ENCODE data around the gene ZNF254.
"Not testable (repeated sequence)": the region's sequence is repeated elsewhere in the genome, so short reads cannot be mapped to it uniquely, and the experiment has no call there.

The ZNF254 gene

DNA sequence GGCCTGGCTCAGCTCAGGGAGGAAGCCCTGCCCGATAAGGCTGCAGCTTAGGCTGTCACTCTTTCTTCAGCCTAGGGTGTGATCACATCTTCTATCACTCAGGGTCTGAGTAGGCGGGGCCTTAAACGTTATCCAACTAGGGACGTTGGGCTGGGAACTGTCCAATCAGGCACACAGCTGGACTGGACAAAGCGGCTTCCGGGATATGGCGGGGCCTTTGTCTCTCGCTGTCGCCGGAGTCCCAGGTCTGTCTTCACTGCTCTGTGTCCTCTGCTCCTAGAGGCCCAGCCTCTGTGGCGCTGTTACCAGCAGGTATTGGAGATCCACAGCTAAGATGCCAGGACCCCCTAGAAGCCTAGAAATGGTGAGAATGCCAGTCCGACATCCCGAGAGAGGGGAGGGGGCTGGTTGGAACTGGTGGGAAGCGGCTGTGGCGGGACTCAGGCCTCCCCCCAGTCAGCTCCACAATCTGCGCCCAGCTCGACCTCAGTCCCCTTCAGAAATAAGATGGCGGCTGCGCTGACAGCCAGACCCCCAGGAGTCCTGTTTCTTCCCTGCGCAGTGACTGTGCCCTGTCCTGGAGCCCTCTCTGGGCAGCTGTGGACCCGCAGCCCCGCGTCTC is at the start of gene ZNF254:
Gene ZNF254 (plus strand): TSS at position 214 of the 622 bp plus-strand sequence. CDS start 121 bp downstream, at position 335.
- DNase-seq, result peak; percentile 77

DNA sequence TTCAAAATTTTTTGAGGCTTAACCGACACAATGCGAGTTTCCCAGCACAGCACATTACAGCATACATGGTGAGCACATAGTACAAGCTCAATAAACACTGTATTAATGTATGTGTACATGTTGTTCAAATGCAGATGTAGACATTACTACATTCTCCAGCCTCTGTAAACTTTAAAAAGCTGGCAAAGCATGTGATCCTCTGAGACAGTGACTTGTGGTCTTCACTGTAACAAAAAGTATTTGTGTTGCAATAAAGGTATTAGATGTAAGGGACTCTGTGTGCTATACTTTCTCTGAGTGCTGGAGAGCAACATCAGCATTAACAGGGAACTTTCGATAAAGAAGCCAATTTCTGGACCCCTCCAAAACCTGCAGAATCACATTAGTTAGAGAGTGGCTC is 46.4 kb upstream of the ZNF254 start:
- DNase-seq, result no peak

DNA sequence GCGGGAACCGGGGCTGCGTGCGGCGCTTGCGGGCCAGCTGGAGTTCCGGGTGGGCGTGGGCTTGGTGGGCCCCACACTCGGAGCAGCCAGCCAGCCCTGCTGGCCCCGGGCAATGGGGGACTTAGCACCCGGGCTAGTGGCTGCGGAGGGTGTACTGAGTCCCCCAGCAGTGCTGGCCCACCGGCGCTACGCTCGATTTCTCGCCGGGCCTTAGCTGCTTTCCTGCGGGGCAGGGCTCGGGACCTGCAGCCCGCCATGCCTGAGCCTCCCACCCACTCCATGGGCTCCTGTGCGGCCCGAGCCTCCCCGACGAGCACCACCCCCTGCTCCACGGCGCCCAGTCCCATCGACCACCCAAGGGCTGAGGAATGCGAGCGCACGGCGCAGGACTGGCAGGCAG is 45.7 kb upstream of the ZNF254 start:
- DNase-seq, result not testable (repeated sequence)

DNA sequence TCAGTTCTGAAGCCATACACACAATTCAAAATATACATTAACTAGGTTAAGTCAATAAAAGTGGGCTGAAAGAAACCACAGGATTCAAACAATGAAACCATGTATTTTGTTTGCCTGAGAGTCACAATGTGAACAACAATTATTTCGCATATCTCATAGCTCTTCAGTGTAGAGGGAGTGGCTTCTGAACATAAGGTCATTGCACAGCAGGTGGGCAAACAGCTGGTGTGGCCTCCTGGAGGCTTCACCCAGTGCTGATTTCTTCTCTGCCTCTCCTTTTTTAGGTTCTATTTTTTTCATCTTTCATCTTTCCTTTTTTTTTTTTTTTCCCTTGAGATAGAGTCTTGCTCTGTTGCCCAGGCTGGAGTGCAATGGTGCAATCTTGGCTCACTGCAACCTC is 40.4 kb upstream of the ZNF254 start:
- DNase-seq, result no peak

DNA sequence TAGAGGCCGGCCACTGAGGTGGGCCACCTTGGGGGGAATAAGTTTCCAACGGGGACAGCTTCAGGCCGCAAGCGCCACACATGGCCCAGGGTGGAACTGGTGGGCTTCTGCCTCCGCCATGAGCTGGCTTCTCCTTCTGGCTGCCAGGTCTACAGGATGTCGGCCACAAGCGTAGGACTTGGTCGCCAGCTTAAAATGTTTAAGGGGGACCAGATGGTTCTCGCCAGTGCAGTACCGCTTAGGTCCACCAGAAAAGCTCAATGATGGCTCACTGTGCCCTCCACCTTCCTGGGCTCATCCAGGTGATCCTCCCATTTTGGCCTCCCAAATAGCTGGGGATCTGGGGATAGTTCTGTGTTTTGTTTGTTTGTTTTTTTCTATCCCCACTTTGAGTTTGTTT is 38.7 kb upstream of the ZNF254 start:
- DNase-seq, result no peak

DNA sequence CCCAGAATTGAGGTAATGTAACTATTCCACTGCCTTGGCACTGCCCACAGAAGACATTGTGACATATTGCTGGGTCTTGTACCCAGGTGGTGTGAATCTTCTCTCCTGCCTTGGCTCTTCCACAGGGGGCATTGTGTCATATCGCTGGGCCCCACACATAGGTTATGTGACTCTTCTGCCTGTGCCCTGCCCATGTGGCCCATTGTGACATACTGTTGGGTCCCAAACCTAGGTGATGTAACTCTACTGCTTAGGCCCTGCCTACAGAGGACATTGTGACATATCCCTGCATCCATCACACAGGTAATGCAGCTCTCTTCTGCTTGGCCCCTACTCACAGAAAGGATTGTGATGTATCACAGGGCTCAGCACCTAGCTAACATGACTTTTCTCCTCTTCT is 37.5 kb upstream of the ZNF254 start:
- no peak for DNase-seq

DNA sequence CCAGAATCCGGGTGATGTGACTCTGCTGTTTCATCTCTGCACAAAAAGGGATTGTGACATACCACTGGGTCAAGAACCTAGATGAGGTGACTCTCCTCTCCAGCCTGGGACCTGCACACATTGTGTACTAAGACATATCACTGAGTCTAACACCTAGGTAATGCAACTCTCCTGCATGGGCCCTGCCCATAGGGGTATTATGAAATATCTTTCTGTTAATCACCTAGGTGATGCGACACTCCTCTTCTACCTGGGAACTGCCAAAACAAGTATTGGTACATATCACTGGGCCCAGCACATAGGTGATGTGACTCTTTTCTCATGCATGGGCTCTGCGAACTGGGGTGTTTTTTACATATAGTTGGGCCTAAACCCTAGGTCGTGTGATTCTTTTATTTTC is 35.5 kb upstream of the ZNF254 start:
- DNase-seq, result no peak

DNA sequence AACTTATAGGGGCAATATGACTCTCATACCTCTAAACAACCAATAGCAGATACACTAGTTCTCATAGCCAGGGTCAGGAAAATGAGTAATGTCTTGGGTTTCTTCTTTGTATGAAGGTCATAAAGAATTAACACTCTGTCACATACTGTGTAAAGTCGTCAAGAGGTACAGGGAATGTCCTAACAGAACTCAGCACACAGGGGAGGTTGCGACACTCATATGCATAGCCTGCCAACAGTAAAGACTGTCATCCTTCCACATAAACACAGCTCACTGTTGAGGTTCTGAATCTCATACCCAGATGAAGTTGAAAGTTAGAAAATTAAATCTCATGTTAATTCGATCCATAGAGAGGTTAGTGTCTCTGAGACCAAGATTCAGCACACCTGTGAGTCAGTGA is 34.2 kb upstream of the ZNF254 start:
- no peak for DNase-seq

DNA sequence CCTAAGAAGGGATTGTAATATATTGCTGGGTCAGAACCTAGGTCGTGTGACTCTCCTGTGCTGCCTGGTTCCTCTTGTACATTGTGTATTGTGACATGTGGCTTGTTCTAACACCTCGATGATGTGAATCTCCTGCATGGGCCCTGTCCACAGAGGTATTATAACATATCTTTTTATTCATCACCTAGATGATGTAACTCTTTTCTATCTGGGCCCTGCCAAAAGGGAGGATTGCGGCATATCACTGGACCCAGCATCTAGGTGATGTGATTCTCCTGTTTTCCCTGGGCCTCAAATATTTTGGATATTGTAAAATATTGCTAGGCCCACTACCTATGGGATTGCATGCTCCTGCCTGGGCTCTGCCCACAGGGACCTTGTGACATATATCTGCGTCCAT is 33.4 kb upstream of the ZNF254 start:
- DNase-seq, result no peak

DNA sequence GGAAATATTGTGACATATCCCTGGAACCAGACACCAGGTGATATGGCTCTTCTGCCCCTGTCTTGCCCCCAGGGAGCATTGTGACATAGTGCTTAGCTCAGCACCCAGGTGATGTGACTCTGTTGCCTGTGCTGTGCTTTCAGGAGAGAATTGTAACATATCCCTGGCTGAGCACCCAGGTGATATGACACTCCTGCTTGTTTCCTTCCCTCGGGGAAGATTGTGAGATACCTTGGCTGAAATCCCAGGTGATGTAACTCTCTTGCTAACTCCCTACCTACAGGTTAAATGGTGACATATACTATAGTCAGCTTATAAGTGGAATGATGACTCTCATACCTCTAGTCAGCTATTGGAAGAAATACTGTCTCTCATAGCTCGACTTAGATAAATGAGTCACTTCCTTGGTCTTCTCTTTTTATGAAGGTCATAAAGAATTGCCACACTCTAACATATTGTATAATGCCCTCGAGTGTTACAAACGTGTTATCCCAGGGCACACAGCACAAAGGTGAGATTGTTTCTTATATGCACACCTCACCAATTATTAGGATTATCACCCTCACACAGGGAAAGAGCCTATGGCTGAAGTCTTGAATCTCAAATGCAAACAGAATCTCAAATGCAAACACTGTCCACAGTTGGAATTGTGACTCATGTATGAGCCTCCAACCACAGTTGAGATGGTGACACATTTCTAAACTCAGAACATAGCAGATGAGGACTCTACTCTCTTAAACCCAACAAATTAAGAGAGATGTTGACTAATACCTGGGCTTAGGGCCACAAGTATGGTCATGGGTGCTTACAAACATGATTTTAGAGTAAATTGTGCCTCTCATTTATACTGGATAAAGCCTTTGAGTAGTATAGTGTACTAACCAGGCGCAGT is 32.7 kb upstream of the ZNF254 start:
- DNase-seq, result no peak

DNA sequence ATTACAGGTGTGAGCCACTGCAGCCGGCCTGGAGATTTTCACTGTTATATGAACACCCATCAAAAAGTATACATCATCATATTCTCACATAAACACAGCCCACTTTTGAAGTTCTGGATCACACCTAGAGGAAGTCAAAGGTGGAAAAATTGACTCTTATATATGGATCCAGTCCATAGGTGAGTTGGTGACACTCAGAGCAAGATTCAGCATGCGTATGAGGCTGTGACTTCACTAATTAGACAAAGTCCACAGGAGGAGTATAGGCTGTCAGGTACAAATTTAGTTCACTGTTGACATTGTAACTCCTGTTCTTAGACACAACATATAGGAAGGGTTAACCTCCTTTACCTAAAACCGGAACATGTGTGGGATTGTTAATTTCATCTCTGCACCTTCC is 31.4 kb upstream of the ZNF254 start:
- no peak for DNase-seq

DNA sequence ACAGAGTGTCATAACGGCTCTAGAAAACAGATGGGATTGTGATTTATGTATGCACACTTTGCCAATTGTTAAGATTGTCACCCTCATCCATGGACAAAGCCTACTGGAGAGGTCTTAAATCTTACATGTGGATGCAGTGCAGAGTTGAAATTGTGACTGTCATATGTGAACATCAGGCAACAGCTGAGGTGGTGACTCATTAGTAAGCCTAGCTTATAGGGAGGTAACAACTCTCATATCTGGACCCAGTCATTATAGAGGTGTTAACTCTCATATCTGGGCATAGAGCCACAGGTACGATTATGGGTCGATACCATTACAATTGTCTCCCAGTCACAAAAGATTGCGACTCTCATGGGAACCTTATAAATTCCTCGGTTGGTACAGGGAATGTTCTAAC is 29.8 kb upstream of the ZNF254 start:
- no peak for DNase-seq

DNA sequence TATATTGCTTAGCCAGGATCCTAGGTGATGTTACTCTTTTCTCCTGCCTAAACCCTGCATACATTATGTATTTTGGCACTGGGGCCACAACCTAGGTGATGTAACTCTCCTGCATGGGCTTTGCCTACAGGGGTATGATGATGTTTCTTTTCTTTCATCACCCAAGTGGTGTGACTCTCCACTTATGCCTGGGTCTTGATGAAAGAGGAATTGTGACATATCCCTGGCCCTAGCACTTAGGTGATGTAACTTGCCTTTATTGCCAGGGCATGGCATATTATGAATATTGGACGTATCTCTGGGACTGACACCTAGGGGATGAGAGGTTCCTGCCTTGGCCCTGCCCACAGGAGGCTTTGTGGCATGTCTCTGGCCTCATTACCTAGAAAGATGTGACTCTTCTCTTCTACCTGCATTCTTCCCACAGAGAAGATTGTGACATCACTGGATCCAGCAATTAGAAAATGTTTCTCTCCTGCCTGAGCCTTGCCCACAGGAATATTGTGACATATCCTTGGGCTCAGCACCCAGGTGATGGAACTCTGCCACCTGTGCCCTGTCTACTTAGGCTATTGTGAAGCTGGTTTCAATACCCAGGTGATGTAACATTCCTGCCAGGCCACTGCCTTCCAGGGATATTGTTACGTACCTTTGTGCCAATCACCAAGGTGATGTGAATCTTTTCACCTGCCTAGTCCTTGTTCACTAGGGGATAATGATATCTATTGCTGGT is 27.3 kb upstream of the ZNF254 start:
- DNase-seq, result no peak

DNA sequence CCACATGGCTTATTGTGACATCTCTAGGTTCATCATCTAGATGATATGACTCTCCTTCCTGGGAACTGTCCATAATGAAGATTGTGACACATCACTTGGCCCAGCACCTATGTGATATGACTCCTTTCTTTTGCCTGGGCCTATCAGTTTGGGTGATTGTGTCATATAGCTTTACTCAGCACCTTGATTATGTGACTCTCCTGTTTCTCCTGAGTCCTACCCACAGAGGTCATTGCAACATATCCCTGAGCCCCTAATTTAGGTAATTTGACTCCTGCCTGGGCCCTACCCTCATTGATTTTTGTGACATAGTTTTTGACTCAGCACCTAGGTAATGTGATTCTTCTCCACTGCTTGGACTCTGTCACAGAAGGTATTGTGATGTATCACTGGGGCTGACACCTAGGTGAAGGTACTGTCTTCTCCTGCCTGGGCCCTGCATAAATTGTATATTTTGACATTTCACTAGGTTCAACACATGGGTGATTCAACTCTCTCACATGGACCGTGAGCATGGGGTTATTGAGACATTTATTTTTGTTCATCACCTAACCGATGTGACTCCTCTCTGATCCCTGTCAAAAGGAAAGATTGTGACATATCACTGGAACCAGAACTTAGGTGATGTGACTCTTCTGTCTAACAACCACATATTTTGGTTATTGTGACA is 26.2 kb upstream of the ZNF254 start:
- no peak for DNase-seq

DNA sequence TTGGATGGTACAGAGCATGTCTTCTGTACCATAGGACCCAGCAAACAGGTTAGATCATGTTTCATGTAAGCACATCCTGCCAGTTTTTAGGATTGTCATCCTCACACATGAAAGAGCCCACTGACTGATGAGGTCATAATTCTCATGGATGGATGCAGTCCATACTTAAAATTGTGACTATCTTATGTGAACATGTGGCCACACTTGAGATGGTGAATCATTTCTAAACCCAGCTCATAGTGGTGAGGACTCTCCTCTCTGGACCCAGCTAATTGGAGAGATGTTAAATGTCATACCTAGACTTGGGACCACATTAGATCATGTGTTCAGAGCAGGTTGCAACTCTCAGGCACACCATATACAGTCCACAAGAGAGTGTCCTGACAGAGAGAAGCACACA is 24.8 kb upstream of the ZNF254 start:
- DNase-seq, result no peak

DNA sequence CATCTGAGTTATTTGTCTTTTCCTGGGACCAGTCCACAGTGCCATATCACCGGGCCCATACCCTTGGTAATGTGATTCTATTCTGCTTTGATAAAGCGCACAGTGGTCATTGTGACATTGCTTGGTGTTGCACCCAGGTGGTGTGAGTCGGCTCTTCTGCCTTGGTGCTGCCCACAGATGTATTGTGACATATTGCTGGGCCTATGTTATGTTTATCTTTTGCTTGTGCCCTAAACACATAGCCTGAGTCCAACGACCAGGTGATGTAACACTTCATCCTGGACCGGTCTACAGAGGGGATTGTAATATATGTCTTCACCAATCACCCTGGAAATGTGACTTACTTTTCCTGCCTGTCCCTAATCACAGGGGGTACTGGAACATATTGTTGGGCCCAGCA is 23.7 kb upstream of the ZNF254 start:
- DNase-seq, result no peak

DNA sequence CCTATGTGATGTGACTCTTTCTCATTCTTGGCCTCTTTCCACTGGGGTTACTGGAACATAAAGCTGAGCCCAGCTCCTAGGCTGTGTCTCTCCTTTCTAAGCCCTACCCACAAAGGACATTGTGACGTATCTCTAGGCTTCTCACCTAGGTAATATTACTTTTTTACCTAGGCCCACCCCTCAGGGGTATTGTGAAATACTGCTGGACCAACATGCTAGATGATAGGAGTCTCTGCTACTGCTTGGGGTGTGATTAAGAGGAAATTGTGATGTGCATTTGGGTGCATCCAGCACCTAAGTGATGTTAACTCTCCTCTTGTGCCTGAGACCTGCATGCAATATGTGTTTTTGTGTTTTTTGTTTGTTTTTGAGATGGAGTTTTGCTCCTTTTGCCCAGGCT is 22.8 kb upstream of the ZNF254 start:
- DNase-seq, result no peak

DNA sequence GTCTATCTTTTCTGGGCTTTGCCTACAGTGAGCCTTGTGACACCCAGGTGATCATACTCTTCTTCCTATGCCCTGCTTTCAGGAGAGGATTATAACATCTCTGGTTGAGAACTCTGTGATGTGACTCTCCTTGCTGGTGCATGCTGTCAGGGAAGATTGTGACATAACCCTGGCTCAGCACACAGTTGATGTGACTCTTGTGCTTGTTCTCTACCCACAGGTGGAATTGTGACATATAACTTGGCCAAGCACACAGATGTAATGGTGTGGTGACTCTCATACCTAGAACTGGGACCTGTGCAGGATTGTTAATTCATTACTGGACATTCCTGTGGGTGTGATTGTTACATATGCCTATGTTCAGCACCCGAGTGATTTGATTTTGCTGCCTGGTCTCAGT is 21.7 kb upstream of the ZNF254 start:
- DNase-seq, result no peak

DNA sequence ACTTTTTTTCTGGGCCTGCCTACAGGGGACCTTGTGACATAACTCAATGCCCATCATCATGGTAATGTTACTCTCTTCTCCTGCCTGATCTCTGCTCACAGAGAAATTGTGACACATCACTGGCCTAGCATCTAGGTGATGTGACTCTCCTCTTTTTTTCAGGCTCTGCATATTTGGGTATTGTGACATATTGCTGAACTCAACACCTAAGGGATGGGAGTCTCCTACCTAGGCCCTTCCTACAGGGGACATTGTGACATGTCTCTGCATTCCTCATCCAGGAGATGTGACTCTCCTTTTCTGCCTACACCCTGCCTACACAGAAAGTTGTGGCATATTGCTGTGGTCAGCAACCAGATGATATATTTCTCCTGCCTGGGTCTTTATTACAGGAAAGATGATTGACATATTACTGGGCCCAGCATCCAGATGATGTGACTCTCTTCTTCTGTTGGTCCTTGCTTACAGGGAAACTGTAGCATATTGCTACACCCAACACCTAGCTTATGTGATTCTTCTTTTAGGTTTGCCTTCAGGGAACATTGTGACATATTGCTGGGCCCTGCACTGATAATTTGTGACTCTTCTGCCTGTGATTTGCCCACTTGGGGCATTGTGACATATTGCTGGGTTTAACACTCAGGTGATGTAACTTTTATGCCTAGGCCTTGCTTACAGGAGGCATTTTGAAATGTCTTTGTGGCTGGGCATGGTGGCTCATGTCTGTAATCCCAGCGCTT is 21.0 kb upstream of the ZNF254 start:
- DNase-seq, result no peak

DNA sequence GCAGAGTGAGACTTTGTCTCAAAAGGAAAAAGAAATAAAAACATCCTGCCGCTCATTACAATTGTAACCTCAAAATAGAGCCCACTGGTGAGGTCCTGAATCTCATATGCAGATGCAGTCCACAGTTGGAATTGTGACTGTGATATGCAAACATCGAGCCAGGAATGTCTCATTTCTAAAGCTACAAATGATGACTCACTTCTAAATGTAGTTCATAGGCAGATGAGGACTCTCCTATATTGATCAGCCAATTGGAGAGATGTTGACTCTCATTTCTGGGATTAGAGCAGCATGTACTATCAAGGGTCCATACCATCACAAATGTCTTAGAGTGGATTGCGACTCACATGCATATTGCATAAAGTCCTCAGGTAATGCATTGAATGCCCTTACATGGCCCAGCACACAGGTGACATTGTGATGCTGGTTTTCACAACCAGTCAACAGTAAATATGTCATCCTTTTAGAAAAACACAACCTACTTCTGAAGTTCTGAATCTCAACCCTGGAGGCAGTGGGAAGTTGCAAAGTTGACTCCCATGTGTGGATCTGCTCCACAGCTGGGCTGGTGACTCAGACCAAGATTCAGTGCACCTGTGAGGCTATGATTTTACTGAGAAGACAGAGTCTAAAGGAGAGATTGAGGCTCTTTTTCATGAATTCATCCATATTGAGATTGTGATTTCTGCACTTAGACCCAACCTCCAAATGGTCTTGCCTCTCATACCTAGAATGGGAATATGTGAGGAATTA is 16.9 kb upstream of the ZNF254 start:
- no peak for DNase-seq

DNA sequence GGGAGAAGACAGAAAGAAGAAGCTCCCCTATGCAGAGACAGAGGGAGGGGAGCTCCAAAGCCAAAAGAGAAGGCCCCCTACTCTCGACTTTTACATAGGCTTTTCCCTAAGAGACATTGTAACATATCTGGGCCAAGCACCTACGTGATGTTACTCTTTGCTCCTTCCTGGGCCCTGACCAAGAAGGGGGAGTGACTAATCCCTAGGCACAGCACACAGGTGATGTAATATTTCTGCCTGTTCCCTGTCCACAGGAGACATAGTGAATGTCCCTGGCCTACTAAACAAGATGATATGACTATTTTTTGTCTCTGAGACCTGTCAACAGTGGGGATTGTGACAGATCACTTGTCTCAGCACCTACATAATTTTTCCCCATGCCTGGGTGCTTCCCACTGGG is 15.9 kb upstream of the ZNF254 start:
- no peak for DNase-seq

DNA sequence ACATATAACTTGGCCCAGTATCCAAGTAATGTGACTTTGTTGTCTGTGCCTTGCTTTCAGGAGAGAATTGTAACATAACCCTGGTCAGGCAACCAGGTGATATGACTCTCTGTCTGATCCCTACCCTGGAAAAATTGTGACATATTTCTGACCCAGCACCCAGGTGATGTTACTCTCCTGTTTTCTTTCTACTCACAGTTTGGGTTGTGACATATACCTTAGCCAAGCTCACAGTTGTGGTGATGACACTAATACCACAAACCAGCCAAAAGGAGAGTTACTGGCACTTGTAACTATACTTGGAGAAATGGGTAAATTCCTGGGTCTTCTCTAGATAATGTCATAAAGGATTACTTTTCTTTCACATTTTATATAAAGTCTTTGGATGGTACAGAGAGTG is 14.3 kb upstream of the ZNF254 start:
- no peak for DNase-seq
